ENCODE results near the gene UFSP1. TPM values are rescaled to one million over a fixed set of nuclear protein-coding genes. Genes with fewer than 3 reads are reported as not detected.

The UFSP1 gene
- total and polyA plus RNA-seq, 2 of the 13 experiments (the other 11 are each of a cell fraction or from before 2014, with no cell fraction given), result 0.65 to 3.3 TPM

DNA sequence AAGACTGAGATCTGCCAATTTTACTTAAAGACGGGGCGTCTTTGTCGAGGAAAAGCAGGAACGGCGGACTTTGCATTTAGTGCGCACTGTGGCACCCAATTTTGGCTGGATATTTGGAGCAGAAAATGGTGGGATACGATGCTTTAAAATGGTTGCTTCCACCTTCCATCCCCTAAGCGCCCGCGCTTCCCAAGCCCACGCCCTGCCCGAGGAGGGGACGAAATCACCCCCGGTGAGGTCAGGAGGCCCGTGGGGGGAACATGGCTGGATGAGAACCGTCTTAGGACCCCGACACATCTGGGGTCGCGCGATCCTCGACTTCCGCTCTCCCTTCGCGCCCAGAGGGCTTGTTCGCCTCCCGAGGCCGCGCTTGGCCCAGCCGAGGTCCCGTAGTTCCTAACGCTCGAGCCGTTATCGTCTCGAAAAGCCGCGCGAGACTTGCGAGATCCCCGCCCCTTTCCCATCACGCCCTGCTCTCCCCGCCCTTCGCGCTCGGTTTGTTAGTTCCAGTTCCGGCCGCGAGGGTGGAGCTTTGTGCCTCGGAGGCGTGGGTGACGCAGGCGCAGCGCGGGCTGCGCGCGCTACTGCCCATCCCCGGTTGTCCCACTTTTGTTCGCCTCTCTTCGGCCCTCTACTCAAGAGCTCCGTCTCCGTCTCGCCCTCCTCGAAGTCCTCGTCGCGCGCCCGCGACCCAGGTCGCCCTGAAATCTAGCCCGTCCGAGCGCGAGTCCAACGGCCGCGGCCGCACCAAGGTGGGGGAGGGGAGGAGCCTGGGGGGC is 14.7 kb downstream of the UFSP1 start, which contains the start of gene SRRT (continued):
- TF ChIP-seq, protein P1, sequence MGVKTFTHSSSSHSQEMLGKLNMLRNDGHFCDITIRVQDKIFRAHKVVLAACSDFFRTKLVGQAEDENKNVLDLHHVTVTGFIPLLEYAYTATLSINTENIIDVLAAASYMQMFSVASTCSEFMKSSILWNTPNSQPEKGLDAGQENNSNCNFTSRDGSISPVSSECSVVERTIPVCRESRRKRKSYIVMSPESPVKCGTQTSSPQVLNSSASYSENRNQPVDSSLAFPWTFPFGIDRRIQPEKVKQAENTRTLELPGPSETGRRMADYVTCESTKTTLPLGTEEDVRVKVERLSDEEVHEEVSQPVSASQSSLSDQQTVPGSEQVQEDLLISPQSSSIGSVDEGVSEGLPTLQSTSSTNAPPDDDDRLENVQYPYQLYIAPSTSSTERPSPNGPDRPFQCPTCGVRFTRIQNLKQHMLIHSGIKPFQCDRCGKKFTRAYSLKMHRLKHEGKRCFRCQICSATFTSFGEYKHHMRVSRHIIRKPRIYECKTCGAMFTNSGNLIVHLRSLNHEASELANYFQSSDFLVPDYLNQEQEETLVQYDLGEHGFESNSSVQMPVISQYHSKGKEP (CRISPR knock-in tag; IDR thresholded peaks at IDR 0.05), result 0 out of 2 replicates have a peak, but pooled peaks have one; percentile 26
- TF ChIP-seq SAP130 (CRISPR knock-in tag; IDR thresholded peaks at IDR 0.05; ENCODE audit: low read depth) (peak; percentile 85), GZF1 (CRISPR knock-in tag; IDR thresholded peaks at IDR 0.05) (peak; percentile 12; the same call in 1 of the 2 replicates), ZNF451 (CRISPR knock-in tag; IDR thresholded peaks at IDR 0.05) (peak; percentile 59; the same call in 1 of the 2 replicates), HOXD1 (CRISPR knock-in tag; IDR thresholded peaks at IDR 0.05) (0 out of 2 replicates have a peak, but pooled peaks have one; percentile 21), ZNF83 (CRISPR knock-in tag; IDR thresholded peaks at IDR 0.05; ENCODE audit: borderline replicate concordance) (no peak), TGIF2 (CRISPR knock-in tag; IDR thresholded peaks at IDR 0.05) (0 out of 2 replicates have a peak, but pooled peaks have one; percentile 51), PITX1 (CRISPR knock-in tag; IDR thresholded peaks at IDR 0.05) (peak; percentile 55), EED (CRISPR knock-in tag; IDR thresholded peaks at IDR 0.05) (no peak), PAF1 (CRISPR knock-in tag; IDR thresholded peaks at IDR 0.05) (no peak), NFIB (CRISPR knock-in tag; IDR thresholded peaks at IDR 0.05; ENCODE audit: borderline replicate concordance) (no peak), MAZ (IDR thresholded peaks at IDR 0.05; ENCODE audit: borderline replicate concordance, low read depth, low read length) (peak; percentile 60; the same call in 1 of the 2 replicates), MAZ (CRISPR knock-in tag; IDR thresholded peaks at IDR 0.05; ENCODE audit: low read depth) (peak; percentile 94), ZNF180 (CRISPR knock-in tag; IDR thresholded peaks at IDR 0.05; ENCODE audit: borderline replicate concordance, low read depth) (no peak)
- TF ChIP-seq, protein P2, sequence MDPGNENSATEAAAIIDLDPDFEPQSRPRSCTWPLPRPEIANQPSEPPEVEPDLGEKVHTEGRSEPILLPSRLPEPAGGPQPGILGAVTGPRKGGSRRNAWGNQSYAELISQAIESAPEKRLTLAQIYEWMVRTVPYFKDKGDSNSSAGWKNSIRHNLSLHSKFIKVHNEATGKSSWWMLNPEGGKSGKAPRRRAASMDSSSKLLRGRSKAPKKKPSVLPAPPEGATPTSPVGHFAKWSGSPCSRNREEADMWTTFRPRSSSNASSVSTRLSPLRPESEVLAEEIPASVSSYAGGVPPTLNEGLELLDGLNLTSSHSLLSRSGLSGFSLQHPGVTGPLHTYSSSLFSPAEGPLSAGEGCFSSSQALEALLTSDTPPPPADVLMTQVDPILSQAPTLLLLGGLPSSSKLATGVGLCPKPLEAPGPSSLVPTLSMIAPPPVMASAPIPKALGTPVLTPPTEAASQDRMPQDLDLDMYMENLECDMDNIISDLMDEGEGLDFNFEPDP (CRISPR knock-in tag; conservative IDR thresholded peaks at IDR 0.05), result no peak
- TF ChIP-seq, protein P3, sequence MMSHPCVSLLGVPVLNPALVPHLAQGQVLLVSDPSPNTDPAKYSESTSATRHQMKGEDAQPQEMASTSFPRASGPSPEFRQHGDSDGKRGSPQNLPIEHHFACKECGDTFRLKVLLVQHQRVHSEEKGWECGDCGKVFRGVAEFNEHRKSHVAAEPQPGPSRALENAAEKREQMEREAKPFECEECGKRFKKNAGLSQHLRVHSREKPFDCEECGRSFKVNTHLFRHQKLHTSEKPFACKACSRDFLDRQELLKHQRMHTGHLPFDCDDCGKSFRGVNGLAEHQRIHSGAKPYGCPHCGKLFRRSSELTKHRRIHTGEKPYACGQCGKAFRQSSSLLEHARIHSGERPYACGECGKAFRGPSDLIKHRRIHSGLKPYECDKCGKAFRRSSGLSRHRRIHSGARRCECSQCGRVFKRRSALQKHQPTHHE (CRISPR knock-in tag; IDR thresholded peaks at IDR 0.05; ENCODE audit: borderline replicate concordance), result peak; percentile 80
- TF ChIP-seq, protein P4, sequence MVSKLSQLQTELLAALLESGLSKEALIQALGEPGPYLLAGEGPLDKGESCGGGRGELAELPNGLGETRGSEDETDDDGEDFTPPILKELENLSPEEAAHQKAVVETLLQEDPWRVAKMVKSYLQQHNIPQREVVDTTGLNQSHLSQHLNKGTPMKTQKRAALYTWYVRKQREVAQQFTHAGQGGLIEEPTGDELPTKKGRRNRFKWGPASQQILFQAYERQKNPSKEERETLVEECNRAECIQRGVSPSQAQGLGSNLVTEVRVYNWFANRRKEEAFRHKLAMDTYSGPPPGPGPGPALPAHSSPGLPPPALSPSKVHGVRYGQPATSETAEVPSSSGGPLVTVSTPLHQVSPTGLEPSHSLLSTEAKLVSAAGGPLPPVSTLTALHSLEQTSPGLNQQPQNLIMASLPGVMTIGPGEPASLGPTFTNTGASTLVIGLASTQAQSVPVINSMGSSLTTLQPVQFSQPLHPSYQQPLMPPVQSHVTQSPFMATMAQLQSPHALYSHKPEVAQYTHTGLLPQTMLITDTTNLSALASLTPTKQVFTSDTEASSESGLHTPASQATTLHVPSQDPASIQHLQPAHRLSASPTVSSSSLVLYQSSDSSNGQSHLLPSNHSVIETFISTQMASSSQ (IDR thresholded peaks at IDR 0.05; ENCODE audit: low read depth), result no peak
- TF ChIP-seq, protein P4 (CRISPR knock-in tag; IDR thresholded peaks at IDR 0.05; ENCODE audit: borderline replicate concordance), result peak; percentile 75; the same call in 1 of the 2 replicates
- TF ChIP-seq, protein P5, sequence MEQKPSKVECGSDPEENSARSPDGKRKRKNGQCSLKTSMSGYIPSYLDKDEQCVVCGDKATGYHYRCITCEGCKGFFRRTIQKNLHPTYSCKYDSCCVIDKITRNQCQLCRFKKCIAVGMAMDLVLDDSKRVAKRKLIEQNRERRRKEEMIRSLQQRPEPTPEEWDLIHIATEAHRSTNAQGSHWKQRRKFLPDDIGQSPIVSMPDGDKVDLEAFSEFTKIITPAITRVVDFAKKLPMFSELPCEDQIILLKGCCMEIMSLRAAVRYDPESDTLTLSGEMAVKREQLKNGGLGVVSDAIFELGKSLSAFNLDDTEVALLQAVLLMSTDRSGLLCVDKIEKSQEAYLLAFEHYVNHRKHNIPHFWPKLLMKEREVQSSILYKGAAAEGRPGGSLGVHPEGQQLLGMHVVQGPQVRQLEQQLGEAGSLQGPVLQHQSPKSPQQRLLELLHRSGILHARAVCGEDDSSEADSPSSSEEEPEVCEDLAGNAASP (CRISPR knock-in tag; IDR thresholded peaks at IDR 0.05; ENCODE audit: borderline replicate concordance), result no peak; the same call in none of the 2 replicates

All from HepG2 (cell line).